ENCODE data around the gene ARHGAP10.

Gene ARHGAP10

GRCh38 chr4:147927377-147928137 lies 195.7 kb downstream of the ARHGAP10 start:
- no peak overlapping the region for H3K4me2 ChIP-seq (ENCODE audit: low read depth, low read length)
- TF ChIP-seq EZH2phosphoT487 (IDR thresholded peaks at IDR 0.05; ENCODE audit: low read length) (no peak), EZH2 (optimal IDR thresholded peaks at IDR 0.05; ENCODE audit: low read depth, low read length) (no peak), CTCF (IDR thresholded peaks at IDR 0.05; ENCODE audit: low read length) (no peak)
- no peaks in the 10 kb centered on the region for H3K9me2 ChIP-seq (replicated peaks; ENCODE audit: insufficient read depth, low read length)
- H3K27ac ChIP-seq (ENCODE audit: low read length): no peak overlapping the region
- H4K20me1 ChIP-seq (ENCODE audit: insufficient read depth, low read length): no peaks in the 10 kb centered on the region
- H3K36me3 ChIP-seq (replicated peaks; ENCODE audit: insufficient read depth, low read length): no peaks in the 10 kb centered on the region
- H3K4me1 ChIP-seq (ENCODE audit: low read length): no peaks in the 10 kb centered on the region
- no peaks in the 10 kb centered on the region for H3K79me2 ChIP-seq (ENCODE audit: low read length)
- H3K4me3 ChIP-seq (ENCODE audit: low read length): no peak overlapping the region
- no peak for DNase-seq
- H3F3A ChIP-seq (ENCODE audit: insufficient read depth, low read length): no peaks in the 10 kb centered on the region
- H3K9me3 ChIP-seq (replicated peaks; ENCODE audit: insufficient read depth, low read length): no peaks in the 10 kb centered on the region
- H3K27me3 ChIP-seq (replicated peaks; ENCODE audit: insufficient read depth, low read length): no peaks in the 10 kb centered on the region
- no peak overlapping the region for H3K9ac ChIP-seq (ENCODE audit: low read length)
- H2AFZ ChIP-seq (ENCODE audit: low read length): no peak overlapping the region

- TF ChIP-seq EZH2 (optimal IDR thresholded peaks at IDR 0.05; ENCODE audit: low read depth, low read length): no peak
- TF ChIP-seq CTCF (IDR thresholded peaks at IDR 0.05; ENCODE audit: low read length): no peak
- TF ChIP-seq EZH2phosphoT487 (IDR thresholded peaks at IDR 0.05; ENCODE audit: low read length): no peak
- no peak overlapping the region for H3K9ac ChIP-seq (ENCODE audit: low read length)
- no peaks in the 10 kb centered on the region for H3F3A ChIP-seq (ENCODE audit: insufficient read depth, low read length)
- H3K4me3 ChIP-seq (ENCODE audit: low read length): no peak overlapping the region
- DNase-seq: no peak
- no peaks in the 10 kb centered on the region for H3K79me2 ChIP-seq (ENCODE audit: low read length)
- H3K27ac ChIP-seq (ENCODE audit: low read length): no peak overlapping the region
- no peak overlapping the region for H3K4me2 ChIP-seq (ENCODE audit: low read depth, low read length)
- H3K36me3 ChIP-seq (replicated peaks; ENCODE audit: insufficient read depth, low read length): no peaks in the 10 kb centered on the region
- no peaks in the 10 kb centered on the region for H4K20me1 ChIP-seq (ENCODE audit: insufficient read depth, low read length)
- H3K27me3 ChIP-seq (replicated peaks; ENCODE audit: insufficient read depth, low read length): no peaks in the 10 kb centered on the region
- H3K4me1 ChIP-seq (ENCODE audit: low read length): no peaks in the 10 kb centered on the region
- H3K9me3 ChIP-seq (replicated peaks; ENCODE audit: insufficient read depth, low read length): no peaks in the 10 kb centered on the region
- H3K9me2 ChIP-seq (replicated peaks; ENCODE audit: insufficient read depth, low read length): no peaks in the 10 kb centered on the region
- no peak overlapping the region for H2AFZ ChIP-seq (ENCODE audit: low read length)
These were observed 196.5 kb downstream of the ARHGAP10 start for GRCh38 chr4:147928400-147928799.

- Histone ChIP-seq H3F3A (ENCODE audit: insufficient read depth, low read length) (no peaks in the 10 kb centered on the region), H3K79me2 (ENCODE audit: low read length) (no peaks in the 10 kb centered on the region), H3K9me3 (replicated peaks; ENCODE audit: insufficient read depth, low read length) (no peaks in the 10 kb centered on the region), H2AFZ (ENCODE audit: low read length) (no peak overlapping the region), H3K4me1 (ENCODE audit: low read length) (no peaks in the 10 kb centered on the region), H4K20me1 (ENCODE audit: insufficient read depth, low read length) (no peaks in the 10 kb centered on the region), H3K9me2 (replicated peaks; ENCODE audit: insufficient read depth, low read length) (no peaks in the 10 kb centered on the region), H3K27me3 (replicated peaks; ENCODE audit: insufficient read depth, low read length) (no peaks in the 10 kb centered on the region), H3K4me2 (ENCODE audit: low read depth, low read length) (no peak overlapping the region), H3K9ac (ENCODE audit: low read length) (no peak overlapping the region), H3K36me3 (replicated peaks; ENCODE audit: insufficient read depth, low read length) (no peaks in the 10 kb centered on the region), H3K27ac (ENCODE audit: low read length) (no peak overlapping the region), H3K4me3 (ENCODE audit: low read length) (no peak overlapping the region)
- TF ChIP-seq EZH2 (optimal IDR thresholded peaks at IDR 0.05; ENCODE audit: low read depth, low read length) (no peak), CTCF (IDR thresholded peaks at IDR 0.05; ENCODE audit: low read length) (no peak), EZH2phosphoT487 (IDR thresholded peaks at IDR 0.05; ENCODE audit: low read length) (no peak)
- no peak for DNase-seq
These were observed 197.9 kb downstream of the ARHGAP10 start for GRCh38 chr4:147929746-147930145.

Data from MM.1S (cell line).